H9 (cell line): ENCODE results near the gene CDC20. TPM values are rescaled to one million over a fixed set of nuclear protein-coding genes. Genes with fewer than 3 reads are reported as not detected.

ENCODE experiments used
- DNase-seq: peaks from one replicate; pipeline ENCODE4 v3.0.0-alpha.2; 2017
- H2AFZ ChIP-seq: one replicate; pipeline ENCODE4 v1.6.1; 2013; ENCODE audit warnings: mild to moderate bottlenecking, low read length, control low read depth, moderate library complexity
- H2AK5ac ChIP-seq: 2 replicates; pipeline ENCODE4 v1.6.1; 2013; ENCODE audit warnings: low read length, control low read depth, mixed read lengths; ENCODE audit not compliant: insufficient read length
- H2BK120ac ChIP-seq: one replicate; pipeline ENCODE4 v1.6.1; 2013; ENCODE audit warnings: low read depth, mild to moderate bottlenecking, low read length, control low read depth, inconsistent platforms; ENCODE audit not compliant: poor library complexity, severe bottlenecking
- H2BK12ac ChIP-seq: 2 replicates; pipeline ENCODE4 v1.6.1; 2013; ENCODE audit warnings: low read length, control low read depth, mixed read lengths, low read depth; ENCODE audit not compliant: insufficient read length
- H2BK15ac ChIP-seq: 2 replicates; pipeline ENCODE4 v1.6.1; 2013; ENCODE audit warnings: low read depth, low read length, control low read depth
- H2BK20ac ChIP-seq: one replicate; pipeline ENCODE4 v1.6.1; 2013; ENCODE audit warnings: low read depth, mild to moderate bottlenecking, low read length, control low read depth, inconsistent platforms; ENCODE audit not compliant: poor library complexity, severe bottlenecking
- H2BK5ac ChIP-seq: 2 replicates; pipeline ENCODE4 v1.6.1; 2013; ENCODE audit warnings: low read length, control low read depth, mixed read lengths; ENCODE audit not compliant: insufficient read length
- H3K14ac ChIP-seq: 2 replicates; pipeline ENCODE4 v1.6.1; 2013; ENCODE audit warnings: low read length, control low read depth; ENCODE audit not compliant: insufficient read depth
- H3K18ac ChIP-seq: 2 replicates; pipeline ENCODE4 v1.6.1; 2013; ENCODE audit warnings: low read depth, mild to moderate bottlenecking, mixed read lengths, low read length, control low read depth; ENCODE audit not compliant: insufficient read length
- H3K23ac ChIP-seq: 2 replicates; pipeline ENCODE4 v1.6.1; 2013; ENCODE audit warnings: low read length, control low read depth, mixed read lengths, low read depth; ENCODE audit not compliant: insufficient read length
- H3K23me2 ChIP-seq: 2 replicates; pipeline ENCODE4 v1.6.1; 2013; ENCODE audit warnings: low read depth, mild to moderate bottlenecking, mixed read lengths, low read length, control low read depth; ENCODE audit not compliant: insufficient read length, poor library complexity, severe bottlenecking
- H3K27ac ChIP-seq: 2 replicates; pipeline ENCODE4 v1.5.1; 2013; ENCODE audit warnings: low read length, control low read depth, mixed read lengths, low read depth; ENCODE audit not compliant: insufficient read length
- H3K27me3 ChIP-seq: 2 replicates; pipeline ENCODE4 v1.6.1; 2013; ENCODE audit warnings: low read length, control low read depth, inconsistent platforms; ENCODE audit not compliant: insufficient read depth
- H3K4ac ChIP-seq: 2 replicates; pipeline ENCODE4 v1.6.1; 2013; ENCODE audit warnings: low read depth, mild to moderate bottlenecking, control low read depth, inconsistent platforms, low read length, moderate library complexity
- H3K4me1 ChIP-seq: 2 replicates; pipeline ENCODE4 v1.6.1; 2013; ENCODE audit warnings: low read length, control low read depth, inconsistent platforms; ENCODE audit not compliant: insufficient read depth
- H3K4me2 ChIP-seq: 2 replicates; pipeline ENCODE4 v1.6.1; 2013; ENCODE audit warnings: low read length, control low read depth, mixed read lengths; ENCODE audit not compliant: insufficient read length, insufficient read depth
- H3K56ac ChIP-seq: 2 replicates; pipeline ENCODE4 v1.6.1; 2013; ENCODE audit warnings: low read depth, mild to moderate bottlenecking, mixed read lengths, low read length, control low read depth; ENCODE audit not compliant: insufficient read length
- H3K79me1 ChIP-seq: 2 replicates; pipeline ENCODE4 v1.6.1; 2013; ENCODE audit warnings: low read depth, mild to moderate bottlenecking, moderate library complexity, low read length, control low read depth, inconsistent platforms; ENCODE audit not compliant: insufficient read depth, poor library complexity, severe bottlenecking
- H3K79me2 ChIP-seq: 2 replicates; pipeline ENCODE4 v1.6.1; 2013; ENCODE audit warnings: low read length, control low read depth, inconsistent platforms; ENCODE audit not compliant: insufficient read depth
- H3K9ac ChIP-seq: 2 replicates; pipeline ENCODE4 v1.6.1; 2013; ENCODE audit warnings: low read length, control low read depth, mixed read lengths; ENCODE audit not compliant: insufficient read length; ENCODE audit errors: extremely low read depth
- H3K9me3 ChIP-seq: one replicate; pipeline ENCODE4 v1.6.1; 2013; ENCODE audit warnings: low read depth, low read length, inconsistent platforms; ENCODE audit not compliant: control insufficient read depth
- H3T11ph ChIP-seq: one replicate; pipeline ENCODE4 v1.6.1; 2013; ENCODE audit warnings: mild to moderate bottlenecking, low read length, control low read depth, inconsistent platforms
- H4K20me1 ChIP-seq: one replicate; pipeline ENCODE4 v1.6.1; 2013; ENCODE audit not compliant: control insufficient read depth, insufficient read length, insufficient read depth
- H4K5ac ChIP-seq: 2 replicates; pipeline ENCODE4 v1.6.1; 2013; ENCODE audit warnings: low read depth, mild to moderate bottlenecking, mixed read lengths, low read length, control low read depth; ENCODE audit not compliant: insufficient read length
- H4K8ac ChIP-seq: replicated peaks from 2 replicates; pipeline ENCODE4 v1.6.1; 2013; ENCODE audit warnings: low read length, control low read depth, mixed read lengths, low read depth; ENCODE audit not compliant: insufficient read length
- H4K91ac ChIP-seq: 2 replicates; pipeline ENCODE4 v1.6.1; 2013; ENCODE audit warnings: low read depth, mild to moderate bottlenecking, moderate library complexity, mixed read lengths, low read length, control low read depth; ENCODE audit not compliant: insufficient read length
- H3K27ac Mint-ChIP-seq, 3 experiments: 2 replicates in 2 of 3; 3 replicates in 1 of 3; pipeline ENCODE4 v1.8.0; 2020 to 2021; ENCODE audit warnings: mixed read lengths in 3 of 3, mild to moderate bottlenecking in 1 of 3, moderate library complexity in 1 of 3
- H3K27me3 Mint-ChIP-seq: 2 replicates; pipeline ENCODE4 v1.8.0; 2021; ENCODE audit warnings: low read depth, mild to moderate bottlenecking, moderate library complexity, mixed read lengths
- H3K36me3 Mint-ChIP-seq, 3 experiments: 2 replicates in 2 of 3; 3 replicates in 1 of 3; pipeline ENCODE4 v1.8.0; 2020 to 2021; ENCODE audit warnings: low read depth in 3 of 3, mixed read lengths in 3 of 3; ENCODE audit not compliant: insufficient read depth in 1 of 3
- H3K4me1 Mint-ChIP-seq, 2 experiments: 2 replicates each; pipeline ENCODE4 v1.8.0; 2020; ENCODE audit warnings: mixed read lengths in 2 of 2
- H3K4me3 Mint-ChIP-seq, 2 experiments: 2 replicates in 1 of 2; 3 replicates in 1 of 2; pipeline ENCODE4 v1.8.0; 2020 to 2021; ENCODE audit warnings: mild to moderate bottlenecking in 2 of 2, mixed read lengths in 2 of 2, moderate library complexity in 1 of 2
- H3K9me3 Mint-ChIP-seq, 2 experiments: 2 replicates in 1 of 2; 3 replicates in 1 of 2; pipeline ENCODE4 v1.8.0; 2020; ENCODE audit warnings: mild to moderate bottlenecking in 2 of 2, mixed read lengths in 2 of 2, moderate library complexity in 1 of 2
- CTCF ChIP-seq: fragments of 200-600 bp; sonication (generic); conservative IDR thresholded peaks from 3 replicates; pipeline ENCODE4 v1.8.0; 2021; ENCODE audit warnings: antibody characterized with exemption, mild to moderate bottlenecking
- WGBS: extraction: QIAGEN DNeasy Blood & Tissue Kit; methylation state at CpG from one replicate; pipeline ENCODE4 v1.1.7; 2013; ENCODE audit warnings: missing lambda C conversion rate, low lambda C conversion rate, mixed read lengths; ENCODE audit not compliant: insufficient read length; ENCODE audit errors: extremely low coverage; 5-methylcytosine and 5-hydroxymethylcytosine counted together
- total RNA-seq: library from RNA; stranded (reverse); gene quantifications from 2 replicates; pipeline ENCODE4 v1.2.1, GENCODE V29; 2021

The CDC20 gene
- total RNA-seq, 1 experiment from 2014 or later, result 246 TPM

GRCh38 chr1:43349594-43350306 is 9.0 kb upstream of the CDC20 start:
- Histone ChIP-seq H2BK120ac (no peak overlapping the region), H3K27ac (peak overlapping the region; percentile 41), H4K5ac (no peak overlapping the region), H4K20me1 (no peaks in the 10 kb centered on the region), H2BK12ac (no peak overlapping the region), H3K9me3 (no peaks in the 10 kb centered on the region), H4K91ac (no peak overlapping the region), H3K23me2 (peaks cover 10% of the 10 kb centered on the region), H3K14ac (peak overlapping the region; percentile 60; the same call in 1 of the 2 replicates), H3K56ac (no peak overlapping the region), H2BK15ac (no peak overlapping the region), H2BK20ac (no peak overlapping the region), H3K18ac (peak overlapping the region; percentile 59), H2AFZ (peak overlapping the region; percentile 19), H2BK5ac (no peak overlapping the region), H3T11ph (no peak overlapping the region), H4K8ac (no peak overlapping the region), H3K4me2 (peak overlapping the region; percentile 77), H3K79me1 (no peaks in the 10 kb centered on the region), H3K79me2 (no peaks in the 10 kb centered on the region), H3K27me3 (peaks cover 4% of the 10 kb centered on the region), H3K4ac (no peak overlapping the region), H3K9ac (peak overlapping the region; percentile 39), H3K4me1 (peaks cover 5% of the 10 kb centered on the region), H3K23ac (no peak overlapping the region), H2AK5ac (no peak overlapping the region)
- TF ChIP-seq CTCF, result no peak
- no CpG with 5 or more reads among the region's 11 CpGs for WGBS
- H3K36me3 Mint-ChIP-seq, result peaks cover 0 to 2% (median 0%) of the 10 kb centered on the region in 3 experiments; a peak in 1 of 7 replicates
- peaks cover 16% of the 10 kb centered on the region for H3K27me3 Mint-ChIP-seq
- no peak for DNase-seq
- peaks cover 31 to 50% of the 10 kb centered on the region in 2 experiments for H3K4me1 Mint-ChIP-seq
- no peaks in the 10 kb centered on the region for H3K9me3 Mint-ChIP-seq
- H3K4me3 Mint-ChIP-seq, result peak overlapping the region; percentile 83 to 84
- H3K27ac Mint-ChIP-seq, result peak overlapping the region; percentile 92 to 100 (median 100)
